SK-N-SH (cell line): ENCODE results near the gene KRTAP9-8. TPM values are rescaled to one million over a fixed set of nuclear protein-coding genes. Genes with fewer than 3 reads are reported as not detected.

Experiments used
- CTCF ChIA-PET: fragments of 300-600, 350-600 bp; formaldehyde crosslinking; extraction: SDS; loops from one replicate; lab custom pipeline; 2021; lab: Yijun Ruan, JAX
- POLR2A ChIA-PET: fragments of 350-600 bp; sonication (Branson Sonifier 250); formaldehyde crosslinking; extraction: SDS; loops from one replicate; lab custom pipeline; 2020; ENCODE audit warnings: antibody characterized with exemption, inconsistent platforms; lab: Yijun Ruan, JAX
- DNase-seq: peaks from one replicate; pipeline ENCODE4 v3.0.0; 2012
- H2AFZ ChIP-seq: fragments of 200-600 bp; sonication (generic); 2 replicates; pipeline ENCODE4 v1.8.1; 2016; ENCODE audit warnings: antibody characterized with exemption, mild to moderate bottlenecking, low read depth
- H3F3A ChIP-seq: fragments of 200-600 bp; sonication (generic); replicated peaks from 2 replicates; pipeline ENCODE3; 2016; ENCODE audit warnings: antibody characterized with exemption, mild to moderate bottlenecking; ENCODE audit not compliant: insufficient read depth
- H3K27ac ChIP-seq, 2 experiments: fragments of 200-500 bp in 1 of 2; fragments of 200-600 bp in 1 of 2; sonication (Bioruptor generic) in 1 of 2; sonication (generic), shearing (Covaris generic) in 1 of 2; 2 replicates each; pipeline versions ENCODE4 v1.5.1 to v1.6.1; 2014 to 2016; ENCODE audit warnings: low read depth in 2 of 2, inconsistent platforms in 1 of 2, low read length in 1 of 2, mild to moderate bottlenecking in 1 of 2, mixed read lengths in 1 of 2
- H3K27me3 ChIP-seq: fragments of 200-600 bp; sonication (generic), shearing (Covaris generic); 2 replicates; pipeline ENCODE4 v1.6.1; 2016; ENCODE audit warnings: mixed run types; ENCODE audit not compliant: insufficient read depth
- H3K36me3 ChIP-seq, 2 experiments: fragments of 200-500 bp in 1 of 2; fragments of 200-600 bp in 1 of 2; sonication (Bioruptor generic) in 1 of 2; sonication (generic) in 1 of 2; replicated peaks in 1 of 2; 2 replicates each; pipeline versions ENCODE3 to v1.5.1; 2014 to 2016; ENCODE audit warnings: low read length in 1 of 2, mild to moderate bottlenecking in 1 of 2; ENCODE audit not compliant: insufficient read depth in 2 of 2, control insufficient read depth in 1 of 2
- H3K4me1 ChIP-seq, 2 experiments: fragments of 200-500 bp in 1 of 2; fragments of 200-600 bp in 1 of 2; sonication (Bioruptor generic) in 1 of 2; sonication (generic), shearing (Covaris generic) in 1 of 2; 2 replicates each; pipeline versions ENCODE4 v1.5.1 to v1.6.1; 2014 to 2016; ENCODE audit warnings: low read depth in 1 of 2, low read length in 1 of 2, mixed run types in 1 of 2; ENCODE audit not compliant: insufficient read depth in 2 of 2, control insufficient read depth in 1 of 2
- H3K4me2 ChIP-seq: fragments of 200-600 bp; sonication (generic), shearing (Covaris generic); 2 replicates; pipeline ENCODE4 v1.6.1; 2017; ENCODE audit warnings: mixed run types
- H3K4me3 ChIP-seq, 2 experiments: fragments of 200-500 bp in 1 of 2; fragments of 200-600 bp in 1 of 2; sonication (Bioruptor generic) in 1 of 2; sonication (generic), shearing (Covaris generic) in 1 of 2; 2 replicates each; pipeline versions ENCODE4 v1.5.1 to v1.8.1; 2014 to 2016; ENCODE audit warnings: low read depth in 2 of 2, inconsistent platforms in 1 of 2, low read length in 1 of 2, mild to moderate bottlenecking in 1 of 2, mixed read lengths in 1 of 2, moderate library complexity in 1 of 2
- H3K79me2 ChIP-seq: fragments of 200-600 bp; sonication (generic); 2 replicates; pipeline ENCODE4 v1.8.1; 2017; ENCODE audit warnings: mild to moderate bottlenecking; ENCODE audit not compliant: insufficient read depth
- H3K9ac ChIP-seq: fragments of 200-600 bp; sonication (generic); 2 replicates; pipeline ENCODE4 v1.6.1; 2017; ENCODE audit warnings: mixed run types
- H3K9me2 ChIP-seq: fragments of 200-600 bp; sonication (generic); 2 replicates; pipeline ENCODE4 v1.6.1; 2017; ENCODE audit warnings: mixed run types
- H3K9me3 ChIP-seq: fragments of 200-600 bp; sonication (generic); 2 replicates; pipeline ENCODE4 v1.6.1; 2017; ENCODE audit warnings: mixed run types, mild to moderate bottlenecking, moderate library complexity
- H4K20me1 ChIP-seq: fragments of 200-600 bp; sonication (generic); 2 replicates; pipeline ENCODE4 v1.6.1; 2017; ENCODE audit warnings: mild to moderate bottlenecking, mixed run types; ENCODE audit not compliant: insufficient read depth
- CHD2 ChIP-seq: fragments of 150-350 bp; IDR thresholded peaks from 2 replicates; pipeline ENCODE4 v1.6.1; 2018; ENCODE audit warnings: low read length; ENCODE audit not compliant: partially characterized antibody
- CTCF ChIP-seq: fragments of 200-600 bp; sonication (generic); IDR thresholded peaks from 2 replicates; pipeline ENCODE4 v1.6.1; 2017; ENCODE audit warnings: antibody characterized with exemption, mild to moderate bottlenecking, moderate library complexity
- MXI1 ChIP-seq: IDR thresholded peaks from 2 replicates; pipeline ENCODE4 v1.6.1; 2012; ENCODE audit warnings: mild to moderate bottlenecking, low read depth, low read length, improper control_type of control experiment
- PBX3 ChIP-seq: IDR thresholded peaks from 2 replicates; pipeline ENCODE4; 2012
- ZBTB33 ChIP-seq: IDR thresholded peaks from 2 replicates; pipeline ENCODE4 v1.4.0; 2012; ENCODE audit warnings: low read depth, borderline replicate concordance
- WGBS: methylation state at CpG from one replicate; pipeline ENCODE4 v1.1.6; 2017; ENCODE audit warnings: low lambda C conversion rate; 5-methylcytosine and 5-hydroxymethylcytosine counted together
- polyA plus RNA-seq, 3 experiments: library from polyadenylated mRNA; depleted of rRNA; stranded (reverse); fragments of >200 nt; gene quantifications; 2 replicates each; pipeline ENCODE4 v1.2.3, GENCODE V29; 2012
- small RNA-seq, 7 experiments: library from RNA; depleted of rRNA; stranded (forward); fragments of <200 nt; gene quantifications; one replicate each; pipeline ENCODE3, GENCODE V24; 2012

The KRTAP9-8 gene
- polyA plus RNA-seq, 1 of the 3 experiments (the other 2 are of a cell fraction) = not detected

- H3K9me2 ChIP-seq = no peaks in the 10 kb centered on the region
- H3K9me3 ChIP-seq = no peaks in the 10 kb centered on the region
- ChIA-PET CTCF (no interaction called here), POLR2A (no interaction called here)
- no peaks in the 10 kb centered on the region for H4K20me1 ChIP-seq
- peaks cover 43% of the 10 kb centered on the region for H3K27me3 ChIP-seq
- H3K79me2 ChIP-seq = no peaks in the 10 kb centered on the region
- DNase-seq = no peak
- H3K9ac ChIP-seq = no peak overlapping the region
- H3K4me2 ChIP-seq = no peak overlapping the region
- H2AFZ ChIP-seq = no peak overlapping the region
- TF ChIP-seq PBX3 (no peak), CTCF (no peak), MXI1 (no peak), CHD2 (no peak), ZBTB33 (no peak)
- no peaks in the 10 kb centered on the region for H3K36me3 ChIP-seq
- no peaks in the 10 kb centered on the region for H3F3A ChIP-seq
- no peaks in the 10 kb centered on the region for H3K4me1 ChIP-seq
- 8% methylated on average over 3 of the region's 3 CpGs for WGBS
- no peak overlapping the region for H3K4me3 ChIP-seq
- H3K27ac ChIP-seq = no peak overlapping the region
These were observed 49.3 kb downstream of the KRTAP9-8 start for GRCh38 chr17:41287050-41287449.

Small RNA genes lying within 50 kb of the gene (small RNA-seq; reads per million reads assigned to genes)
- 0 reads per million in 7 experiments for gene KRTAP9-10P

Other genes with a start within 250 kb of the KRTAP9-8 start
- not detected in 2 replicates for gene KRTAP3-3, start 243.8 kb upstream of the KRTAP9-8 start, polyA plus RNA-seq (2012; rRNA removed)
- not detected in 2 replicates for gene KRTAP3-2, start 238.1 kb upstream of the KRTAP9-8 start, polyA plus RNA-seq (2012; rRNA removed)
- not detected in 2 replicates for gene KRTAP3-1, start 228.9 kb upstream of the KRTAP9-8 start, polyA plus RNA-seq (2012; rRNA removed)
- not detected in 2 replicates for gene KRTAP1-5, start 210.8 kb upstream of the KRTAP9-8 start, polyA plus RNA-seq (2012; rRNA removed)
- gene KRTAP1-4, start 207.8 kb upstream of the KRTAP9-8 start, polyA plus RNA-seq (2012; rRNA removed) = not detected in 2 replicates
- gene KRTAP1-3, start 203.1 kb upstream of the KRTAP9-8 start, polyA plus RNA-seq (2012; rRNA removed) = not detected in 2 replicates
- gene KRTAP1-1, start 196.5 kb upstream of the KRTAP9-8 start, polyA plus RNA-seq (2012; rRNA removed) = not detected in 2 replicates
- gene KRTAP2-1, start 190.7 kb upstream of the KRTAP9-8 start, polyA plus RNA-seq (2012; rRNA removed) = not detected in 2 replicates
- gene KRTAP2-2, start 182.8 kb upstream of the KRTAP9-8 start, polyA plus RNA-seq (2012; rRNA removed) = not detected in 2 replicates
- gene KRTAP2-3, start 177.9 kb upstream of the KRTAP9-8 start, polyA plus RNA-seq (2012; rRNA removed) = 0.36 and 0.39 TPM in 2 replicates
- not detected in 2 replicates for gene KRTAP2-4, start 172.1 kb upstream of the KRTAP9-8 start, polyA plus RNA-seq (2012; rRNA removed)
- gene KRTAP4-7, start 153.8 kb upstream of the KRTAP9-8 start, polyA plus RNA-seq (2012; rRNA removed) = not detected in 2 replicates
- not detected in 2 replicates for gene KRTAP4-8, start 139.9 kb upstream of the KRTAP9-8 start, polyA plus RNA-seq (2012; rRNA removed)
- gene KRTAP4-16, start 135.8 kb upstream of the KRTAP9-8 start, polyA plus RNA-seq (2012; rRNA removed) = not detected in 2 replicates
- gene KRTAP4-9, start 132.6 kb upstream of the KRTAP9-8 start, polyA plus RNA-seq (2012; rRNA removed) = not detected in 2 replicates
- gene KRTAP4-11, start 119.6 kb upstream of the KRTAP9-8 start, polyA plus RNA-seq (2012; rRNA removed) = not detected in 2 replicates
- gene KRTAP4-12, start 113.8 kb upstream of the KRTAP9-8 start, polyA plus RNA-seq (2012; rRNA removed) = not detected in 2 replicates
- not detected in 2 replicates for gene KRTAP4-6, start 97.5 kb upstream of the KRTAP9-8 start, polyA plus RNA-seq (2012; rRNA removed)
- gene KRTAP4-5, start 88.2 kb upstream of the KRTAP9-8 start, polyA plus RNA-seq (2012; rRNA removed) = not detected in 2 replicates
- not detected in 2 replicates for gene KRTAP4-4, start 77.3 kb upstream of the KRTAP9-8 start, polyA plus RNA-seq (2012; rRNA removed)
- gene KRTAP4-3, start 69.8 kb upstream of the KRTAP9-8 start, polyA plus RNA-seq (2012; rRNA removed) = not detected in 2 replicates
- gene KRTAP4-2, start 59.8 kb upstream of the KRTAP9-8 start, polyA plus RNA-seq (2012; rRNA removed) = not detected in 2 replicates
- not detected in 2 replicates for gene KRTAP4-1, start 53.1 kb upstream of the KRTAP9-8 start, polyA plus RNA-seq (2012; rRNA removed)
- gene KRTAP9-1, start 48.1 kb upstream of the KRTAP9-8 start, polyA plus RNA-seq (2012; rRNA removed) = not detected in 2 replicates
- not detected in 2 replicates for gene KRTAP9-2, start 11.4 kb upstream of the KRTAP9-8 start, polyA plus RNA-seq (2012; rRNA removed)
- gene KRTAP9-3, start 5.5 kb upstream of the KRTAP9-8 start, polyA plus RNA-seq (2012; rRNA removed) = not detected in 2 replicates
- gene KRTAP9-4, start 11.7 kb downstream of the KRTAP9-8 start, polyA plus RNA-seq (2012; rRNA removed) = not detected in 2 replicates
- not detected in 2 replicates for gene KRTAP9-9, start 17.4 kb downstream of the KRTAP9-8 start, polyA plus RNA-seq (2012; rRNA removed)
- not detected in 2 replicates for gene KRTAP9-6, start 27.4 kb downstream of the KRTAP9-8 start, polyA plus RNA-seq (2012; rRNA removed)
- gene KRTAP9-7, start 37.7 kb downstream of the KRTAP9-8 start, polyA plus RNA-seq (2012; rRNA removed) = not detected in 2 replicates
- not detected in 2 replicates for gene KRTAP29-1, start 64.9 kb downstream of the KRTAP9-8 start, polyA plus RNA-seq (2012; rRNA removed)
- not detected in 2 replicates for gene KRTAP16-1, start 71.3 kb downstream of the KRTAP9-8 start, polyA plus RNA-seq (2012; rRNA removed)
- gene KRTAP17-1, start 77.7 kb downstream of the KRTAP9-8 start, polyA plus RNA-seq (2012; rRNA removed) = not detected in 2 replicates
- not detected in 2 replicates for gene KRT33A, start 112.8 kb downstream of the KRTAP9-8 start, polyA plus RNA-seq (2012; rRNA removed)
- 0.08 TPM in 1 of 2 replicates, not detected in the other for gene KRT33B, start 131.8 kb downstream of the KRTAP9-8 start, polyA plus RNA-seq (2012; rRNA removed)
- gene KRT34, start 144.3 kb downstream of the KRTAP9-8 start, polyA plus RNA-seq (2012; rRNA removed) = 0.05 and 0.08 TPM in 2 replicates
- 0.03 TPM in 1 of 2 replicates, not detected in the other for gene KRT31, start 159.6 kb downstream of the KRTAP9-8 start, polyA plus RNA-seq (2012; rRNA removed)
- not detected in 2 replicates for gene KRT37, start 186.6 kb downstream of the KRTAP9-8 start, polyA plus RNA-seq (2012; rRNA removed)
- gene KRT38, start 203.0 kb downstream of the KRTAP9-8 start, polyA plus RNA-seq (2012; rRNA removed) = not detected in 2 replicates
- gene KRT32, start 229.4 kb downstream of the KRTAP9-8 start, polyA plus RNA-seq (2012; rRNA removed) = not detected in 2 replicates
- gene KRT35, start 243.2 kb downstream of the KRTAP9-8 start, polyA plus RNA-seq (2012; rRNA removed) = not detected in 2 replicates